D341Med (cell line): ENCODE data around the gene ZFP92.

Experiments used
- DNase-seq: peaks from one replicate; pipeline ENCODE4 v3.0.0; 2012; ENCODE audit warnings: low spot score

ZFP92 gene

DNA sequence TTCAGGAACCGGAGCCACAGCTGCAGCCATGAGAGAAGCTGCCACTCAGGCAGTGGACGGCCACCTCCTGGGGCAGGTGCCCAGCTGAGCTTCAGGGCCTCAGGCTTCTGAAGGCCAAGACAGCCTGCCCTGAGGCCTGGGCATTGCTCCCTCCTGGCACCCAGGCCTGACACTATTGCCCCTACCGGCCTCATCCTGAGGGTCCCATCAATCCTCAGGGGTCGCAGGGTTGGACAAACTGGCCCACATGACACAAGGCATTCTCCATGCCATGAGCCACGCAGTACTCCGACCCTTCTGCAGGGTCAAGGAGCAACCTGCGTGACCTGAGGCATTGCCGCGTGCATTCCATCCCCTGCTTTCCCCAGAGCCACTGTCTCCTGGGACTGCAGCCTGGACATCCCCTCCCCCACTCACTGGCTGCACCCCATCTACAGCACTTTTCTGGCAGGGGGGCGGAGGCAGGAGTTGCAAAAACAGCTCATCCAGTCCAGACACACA, 3.0 kb upstream of the ZFP92 start:
- DNase-seq = no peak

- no peak for DNase-seq
Observed at GRCh38 chrX:153408871-153409351, 2.4 kb upstream of the ZFP92 start.

DNA sequence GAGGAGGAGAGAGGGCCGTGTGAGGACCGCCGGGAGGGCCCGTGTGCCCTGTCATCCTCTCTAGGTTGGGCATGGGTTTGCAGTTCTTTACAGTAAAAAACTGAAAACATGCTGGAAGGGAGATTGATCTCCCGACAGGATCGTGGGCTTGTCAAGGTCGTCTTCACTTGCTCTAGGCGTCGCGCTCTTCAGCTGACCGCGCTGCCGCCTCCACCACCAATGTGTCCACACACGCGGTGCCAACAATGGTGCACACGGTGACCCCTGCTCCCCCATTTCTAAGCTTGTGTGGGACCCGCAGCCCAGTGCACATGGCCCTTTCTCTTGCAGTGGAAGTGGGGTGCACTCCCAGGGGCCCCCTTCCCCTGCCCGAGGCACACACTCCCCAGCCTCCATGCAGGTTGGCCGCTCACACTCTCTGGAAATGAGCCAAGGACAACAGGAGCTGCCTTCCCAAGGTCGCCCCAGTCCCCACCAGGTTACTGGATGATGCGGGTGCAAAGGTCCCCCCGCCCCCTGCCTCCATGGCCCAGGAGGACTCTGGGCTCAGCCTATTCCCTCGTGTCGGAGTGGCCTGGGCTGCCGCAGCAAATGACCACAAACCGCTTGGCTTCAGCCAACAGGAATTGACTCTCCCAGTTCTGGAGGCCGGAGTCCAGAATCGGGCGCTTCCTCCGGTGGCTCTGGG, 1.7 kb upstream of the ZFP92 start:
- no peak for DNase-seq

DNA sequence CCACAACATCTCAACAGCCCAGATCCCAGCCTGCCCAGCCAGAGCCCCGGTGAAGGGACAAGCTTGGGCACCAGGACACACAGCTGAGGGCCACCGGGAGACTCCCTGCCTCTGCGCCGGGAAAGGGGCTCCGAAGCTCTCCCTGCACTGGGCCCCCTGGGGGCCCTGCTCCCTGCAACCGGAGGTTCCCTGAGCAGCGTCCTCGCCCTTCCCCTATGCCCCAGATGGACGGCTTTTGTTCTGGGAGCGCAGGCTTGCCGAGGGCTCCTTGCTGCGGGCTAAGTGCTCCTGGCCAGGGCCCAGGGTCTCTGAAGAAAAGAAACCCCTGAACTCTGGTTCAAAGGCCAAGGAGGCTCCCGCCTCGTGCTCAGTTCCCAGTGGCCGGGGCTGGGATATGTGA, 899 bp upstream of the ZFP92 start:
- no peak for DNase-seq

DNA sequence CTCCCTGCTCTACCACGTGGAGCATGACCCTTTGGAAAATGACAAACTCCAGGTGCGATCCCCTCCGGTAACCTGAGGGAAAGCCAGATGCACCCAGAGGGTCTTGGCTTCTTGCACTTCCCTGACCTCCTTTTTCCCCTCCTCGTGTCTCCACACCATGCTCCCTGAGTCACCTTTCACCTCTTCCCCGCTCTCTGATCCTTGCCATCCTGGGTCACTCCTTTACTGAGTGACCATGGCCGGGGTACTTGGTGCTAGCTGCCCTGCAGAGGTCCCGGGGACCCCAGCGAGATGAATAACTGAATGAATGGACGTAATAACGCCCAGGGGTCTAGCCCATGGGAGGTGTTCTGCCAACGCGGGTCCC, 401 bp upstream of the ZFP92 start:
- no peak for DNase-seq

- no peak for DNase-seq
Observed at GRCh38 chrX:153411988-153412574, 809 bp downstream of the ZFP92 start.

DNA sequence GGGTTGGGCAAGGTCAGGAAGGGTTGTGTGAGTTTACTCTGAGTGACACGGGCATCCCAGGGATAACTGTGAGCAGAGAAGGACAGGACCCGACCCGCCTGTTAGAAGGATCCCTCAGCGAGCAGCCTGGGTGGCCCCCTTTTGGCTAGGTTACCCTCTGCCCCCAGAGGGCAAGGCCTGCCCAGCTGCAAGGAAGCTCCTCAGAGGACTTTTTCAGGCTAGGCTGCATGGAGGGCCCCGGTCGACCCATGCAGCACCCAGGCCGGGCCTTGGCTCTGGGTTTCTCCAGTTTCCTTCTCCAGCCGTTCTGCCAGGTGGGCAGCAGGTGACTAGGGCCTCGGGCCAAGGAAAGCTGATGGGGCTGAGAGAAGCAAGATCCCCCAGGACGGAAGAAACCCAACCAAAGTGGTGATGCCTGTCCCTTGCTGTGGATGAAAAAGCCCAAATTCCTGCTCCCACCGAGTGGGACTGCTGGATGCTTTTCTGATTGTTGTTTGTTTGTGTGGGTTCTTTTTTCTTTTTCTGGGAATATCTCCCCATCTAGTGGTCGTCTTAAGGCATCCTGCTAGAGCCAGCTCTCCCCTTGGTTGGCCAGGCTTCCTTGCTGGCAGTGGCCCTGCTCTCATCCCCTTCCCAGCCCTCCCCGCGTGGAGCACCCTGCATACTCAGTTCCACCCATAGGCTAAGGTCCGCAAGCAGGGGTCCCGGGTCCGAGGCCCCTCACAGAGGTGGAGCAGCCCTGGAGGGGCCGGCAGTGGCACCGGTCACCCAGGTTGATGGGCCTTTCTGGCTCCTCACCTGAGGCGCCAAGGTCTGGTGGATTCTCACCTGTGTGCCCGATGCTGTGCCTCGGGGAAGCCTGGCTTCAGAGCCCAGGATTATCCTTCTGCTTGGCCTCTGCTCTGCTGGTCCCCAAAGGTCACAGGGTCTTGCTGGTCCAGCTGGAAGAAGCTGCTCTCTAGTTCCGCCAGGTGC, 1.8 kb downstream of the ZFP92 start:
- DNase-seq = no peak

DNA sequence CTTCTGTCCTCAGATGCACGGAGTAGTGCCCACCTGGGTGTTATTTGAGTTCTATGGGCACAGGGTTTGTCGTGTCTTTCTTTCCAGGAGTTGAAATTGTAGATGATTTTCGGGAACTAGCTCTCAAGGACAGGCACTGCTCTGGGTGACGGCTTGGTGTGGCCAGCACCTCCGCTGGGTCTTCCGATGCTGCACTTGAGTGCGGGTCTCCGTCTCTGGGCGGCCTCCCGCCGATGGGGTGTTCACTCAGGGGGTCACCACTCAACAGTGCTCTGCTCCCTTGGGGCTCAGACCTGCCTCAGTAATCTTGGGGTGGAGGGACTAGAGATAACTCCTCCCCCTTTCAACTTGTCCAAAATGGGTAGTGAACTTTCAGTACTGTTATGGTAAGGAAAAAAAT, 2.5 kb downstream of the ZFP92 start:
- no peak for DNase-seq

GRCh38 chrX:153414856-153415510, 3.7 kb downstream of the ZFP92 start:
- no peak for DNase-seq

DNA sequence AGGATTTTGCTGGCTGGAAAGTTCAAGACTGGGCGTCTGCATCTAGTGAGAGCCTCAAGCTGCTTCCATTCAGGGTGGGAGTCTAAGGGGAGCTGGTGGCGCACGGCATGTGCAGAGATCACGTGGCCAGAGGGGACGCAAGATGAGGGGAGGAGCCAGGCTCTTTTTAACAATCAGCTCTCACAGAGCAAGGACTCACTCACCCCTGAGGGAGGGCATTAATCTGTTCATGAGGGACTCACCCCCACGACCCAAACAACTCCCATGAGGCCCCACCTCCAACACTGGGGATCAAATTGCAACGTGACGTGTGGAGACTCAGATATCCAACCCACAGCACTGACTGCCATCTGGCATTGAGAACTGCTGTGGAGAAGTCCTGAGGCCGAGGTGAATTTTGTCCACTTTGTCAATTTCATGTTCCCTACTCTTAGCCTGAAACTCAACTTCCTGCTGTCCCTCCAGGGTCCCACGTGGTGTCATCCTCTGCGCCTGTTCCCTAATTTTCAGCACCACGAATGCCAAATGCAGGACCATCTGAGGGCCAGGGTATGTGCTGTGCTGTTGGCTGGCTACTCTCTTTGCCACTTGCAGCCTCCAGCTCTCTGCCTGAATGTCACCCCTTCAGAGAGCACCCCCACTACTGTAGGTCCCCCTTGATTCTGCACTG, 5.6 kb downstream of the ZFP92 start:
- no peak for DNase-seq

DNA sequence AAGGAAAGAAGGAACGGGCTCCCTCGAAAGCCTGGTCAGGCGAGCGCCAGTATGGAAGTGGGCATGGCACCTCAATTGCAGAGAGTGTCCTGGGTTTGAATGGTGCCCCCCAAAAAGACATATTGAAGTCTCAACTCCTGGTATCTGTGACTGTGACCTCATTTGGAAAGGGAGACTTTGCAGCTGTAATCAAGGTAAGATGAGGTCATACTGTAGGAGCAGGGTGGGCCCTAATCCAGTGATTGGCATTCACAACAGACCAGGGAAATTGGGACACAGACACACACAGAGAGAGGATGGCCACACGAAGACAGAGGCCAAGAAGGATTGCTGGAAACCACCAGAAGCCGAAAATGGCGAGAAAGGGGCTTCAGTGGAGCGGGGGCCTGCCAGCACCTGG, 6.4 kb downstream of the ZFP92 start:
- DNase-seq = no peak

- DNase-seq = no peak
Observed at GRCh38 chrX:153420851-153421599, 9.8 kb downstream of the ZFP92 start.

DNA sequence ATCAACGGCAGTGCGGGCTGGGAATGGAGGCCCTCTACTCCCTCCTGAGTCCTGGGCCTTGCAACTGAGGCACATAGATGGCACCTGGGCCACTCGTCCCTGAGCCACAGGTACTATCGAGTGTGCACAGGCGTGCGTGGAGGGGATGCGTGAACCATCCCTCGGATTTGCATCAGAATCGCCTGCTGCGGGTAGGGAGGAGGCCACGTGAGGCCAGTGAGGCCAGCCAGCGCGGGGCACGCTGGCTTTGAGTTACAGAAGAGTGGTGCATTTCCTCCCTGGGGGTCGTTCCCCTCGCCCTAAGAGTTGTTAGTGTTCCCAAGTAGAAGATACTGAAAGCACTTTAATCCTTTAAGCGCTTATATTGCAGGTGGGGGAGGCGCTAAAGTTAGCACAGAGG, 10.6 kb downstream of the ZFP92 start:
- no peak for DNase-seq

GRCh38 chrX:153423652-153424051, 12.4 kb downstream of the ZFP92 start:
- no peak for DNase-seq

DNA sequence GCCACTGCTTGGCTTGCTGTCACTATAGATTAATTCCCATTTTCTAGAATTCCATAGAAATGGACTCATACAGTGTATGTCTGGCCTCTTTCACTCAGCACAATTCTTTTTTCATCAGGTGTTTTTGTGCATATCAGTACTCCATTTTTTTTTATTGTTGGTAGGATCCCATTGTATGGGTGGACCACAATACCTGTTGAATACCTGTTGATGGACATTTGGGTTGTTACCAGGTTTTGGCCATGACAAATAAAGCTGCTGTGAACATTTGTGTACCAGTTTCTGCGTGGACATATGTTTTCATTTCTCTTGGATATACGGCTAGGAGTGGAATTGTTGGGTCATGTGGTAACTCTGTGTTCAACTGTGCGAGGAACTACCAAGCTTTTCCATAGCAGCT, 14.9 kb downstream of the ZFP92 start:
- no peak for DNase-seq

- DNase-seq = no peak
Observed at GRCh38 chrX:153430796-153431195, 19.5 kb downstream of the ZFP92 start.

DNA sequence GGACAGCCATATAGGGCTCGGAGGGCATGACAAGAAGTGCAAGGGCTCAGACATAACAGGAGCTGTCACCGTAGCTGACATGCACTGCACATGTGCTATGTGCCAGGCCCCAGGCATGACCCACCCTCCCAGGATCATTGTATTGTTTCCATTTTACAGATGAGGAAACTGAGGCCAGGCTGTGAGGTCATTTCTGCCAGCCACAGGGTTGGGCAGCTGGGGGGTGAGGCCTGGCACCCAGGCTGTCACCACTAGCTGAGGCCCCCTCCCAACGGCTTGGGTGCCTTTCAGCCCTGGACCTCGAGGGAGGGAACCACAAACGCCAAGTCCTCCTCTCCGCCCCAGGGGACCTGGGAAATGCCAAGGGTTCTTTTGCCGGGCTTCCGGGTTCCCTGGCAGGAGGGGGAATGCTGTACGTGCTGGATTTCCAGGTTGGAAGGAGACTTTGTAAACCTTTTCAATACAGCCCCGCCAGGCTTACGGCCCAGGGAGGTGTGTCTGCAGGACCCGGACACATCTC, 21.9 kb downstream of the ZFP92 start:
- DNase-seq = no peak

- no peak for DNase-seq
Observed at GRCh38 chrX:153433781-153434285, 22.6 kb downstream of the ZFP92 start.

- DNase-seq = no peak
Observed at GRCh38 chrX:153434801-153435200, 23.5 kb downstream of the ZFP92 start.

DNA sequence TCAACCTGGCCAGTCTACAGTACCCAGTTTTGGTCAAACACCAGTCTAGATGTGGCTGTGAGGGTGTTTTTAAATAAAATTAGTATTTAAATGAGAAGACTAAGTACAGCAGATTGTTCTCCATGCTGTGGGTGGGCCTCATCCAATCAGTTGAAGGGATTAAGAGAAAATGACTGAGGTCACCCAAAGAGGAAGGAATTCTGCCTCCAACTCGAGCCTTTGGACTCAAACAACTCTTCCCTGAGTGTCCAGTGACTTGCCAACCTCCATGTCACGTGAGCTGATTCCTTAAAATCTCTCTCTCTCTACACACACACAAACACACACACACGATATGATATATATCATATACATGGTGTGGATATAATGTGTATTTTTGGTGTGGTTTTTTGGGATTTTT, 24.6 kb downstream of the ZFP92 start:
- no peak for DNase-seq
